ENCODE data around the gene LACRT.
A peak's percentile ranks its signal among the peaks of the same experiment; 100 is the strongest.
"Not testable (repeated sequence)": the region's sequence is repeated elsewhere in the genome, so short reads cannot be mapped to it uniquely, and the experiment has no call there.

Gene LACRT, protein sequence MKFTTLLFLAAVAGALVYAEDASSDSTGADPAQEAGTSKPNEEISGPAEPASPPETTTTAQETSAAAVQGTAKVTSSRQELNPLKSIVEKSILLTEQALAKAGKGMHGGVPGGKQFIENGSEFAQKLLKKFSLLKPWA

GRCh38 chr12:54634795-54635194 lies at the start of gene LACRT:
TSS of gene LACRT (minus strand) at chr12:54634895. CDS start at chr12:54634841, 54 bp downstream.
- DNase-seq (ENCODE audit: low spot score): no peak

DNA sequence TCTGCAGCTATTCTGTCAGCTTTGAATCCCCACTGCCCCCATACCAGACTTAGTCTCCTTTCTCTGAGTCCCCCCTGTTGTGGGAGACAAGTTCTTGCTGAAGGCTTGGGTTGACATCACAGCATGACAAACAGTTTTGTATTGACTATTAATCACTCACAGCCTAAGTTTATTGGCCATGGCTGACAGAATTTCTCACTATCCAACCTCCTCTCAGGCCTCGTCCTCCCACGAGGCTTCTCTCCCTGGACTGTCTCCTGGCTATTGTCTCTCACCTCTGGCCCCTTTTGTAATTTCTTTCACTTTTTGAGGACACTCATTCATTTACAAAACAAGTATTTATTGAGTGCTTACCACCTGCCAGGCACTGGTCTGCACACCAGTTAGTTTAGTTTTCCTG lies 48.7 kb upstream of the LACRT start:
- DNase-seq (ENCODE audit: low spot score): no peak

- DNase-seq (ENCODE audit: low spot score): no peak
Measured at GRCh38 chr12:54682674-54683073, 48.0 kb upstream of the LACRT start.

GRCh38 chr12:54680374-54680773 lies 45.7 kb upstream of the LACRT start:
- DNase-seq (ENCODE audit: low spot score): no peak

DNA sequence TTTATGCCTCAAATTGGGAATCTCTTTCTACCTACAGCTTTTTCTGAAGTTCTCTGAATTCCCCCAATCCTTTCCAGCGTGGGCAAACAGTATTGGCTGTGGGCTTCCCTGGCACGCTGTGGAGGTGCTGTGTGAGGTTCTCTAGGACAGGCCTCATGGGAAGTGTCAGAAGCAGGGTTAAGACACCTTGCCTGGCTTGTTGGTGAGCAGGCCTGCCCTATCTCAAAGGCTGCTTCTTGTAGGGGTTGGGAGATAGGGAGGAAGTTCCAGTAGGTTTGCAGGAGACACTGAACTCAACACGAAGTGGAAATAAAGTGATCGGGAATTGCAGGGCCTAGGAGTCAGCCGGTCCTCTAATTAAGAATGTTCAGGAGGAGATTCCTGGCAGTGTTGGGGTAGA lies 43.4 kb upstream of the LACRT start:
- no peak for DNase-seq (ENCODE audit: low spot score)

GRCh38 chr12:54667945-54668344 lies 33.2 kb upstream of the LACRT start:
- no peak for DNase-seq (ENCODE audit: low spot score)

- DNase-seq (ENCODE audit: low spot score): no peak
Measured at GRCh38 chr12:54666008-54666407, 31.3 kb upstream of the LACRT start.

- not testable (repeated sequence) for DNase-seq (ENCODE audit: low spot score)
Measured at GRCh38 chr12:54665022-54665635, 30.4 kb upstream of the LACRT start.

GRCh38 chr12:54663603-54664002 lies 28.9 kb upstream of the LACRT start:
- no peak for DNase-seq (ENCODE audit: low spot score)

- no peak for DNase-seq (ENCODE audit: low spot score)
Measured at GRCh38 chr12:54662026-54662425, 27.3 kb upstream of the LACRT start.

GRCh38 chr12:54661048-54661447 lies 26.4 kb upstream of the LACRT start:
- no peak for DNase-seq (ENCODE audit: low spot score)

DNA sequence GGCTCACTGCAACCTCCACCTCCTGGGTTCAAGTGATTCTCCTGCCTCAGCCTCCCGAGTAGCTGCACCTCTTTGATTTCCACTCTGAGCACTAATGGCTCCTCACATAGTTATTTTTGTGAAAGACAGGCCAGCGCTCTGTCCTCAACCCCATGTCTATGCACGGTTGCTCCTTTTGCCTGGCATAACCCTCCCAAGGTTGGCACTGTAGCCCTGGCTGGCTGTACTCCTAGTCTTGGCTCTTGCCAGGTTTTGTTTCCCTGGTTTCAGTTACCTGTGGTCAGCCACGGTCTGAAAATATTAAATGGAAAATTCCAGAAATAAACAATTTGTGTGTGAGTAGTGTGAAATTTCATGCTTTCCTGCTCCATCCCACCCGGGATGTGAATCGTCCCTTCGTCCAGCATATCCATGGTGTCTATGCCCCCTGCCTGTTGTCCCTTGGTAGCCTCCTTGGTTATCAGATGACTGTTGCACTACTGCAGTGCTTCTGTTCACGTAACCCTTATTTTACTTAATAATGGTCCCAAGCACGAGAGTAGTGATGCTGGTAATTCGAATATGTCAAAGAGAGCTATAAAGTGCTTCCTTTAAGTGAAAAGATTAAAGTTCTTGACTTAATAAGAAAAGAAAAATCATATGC lies 25.7 kb upstream of the LACRT start:
- no peak for DNase-seq (ENCODE audit: low spot score)

- DNase-seq (ENCODE audit: low spot score): peak; percentile 11
Measured at GRCh38 chr12:54658306-54659264, 23.9 kb upstream of the LACRT start.

DNA sequence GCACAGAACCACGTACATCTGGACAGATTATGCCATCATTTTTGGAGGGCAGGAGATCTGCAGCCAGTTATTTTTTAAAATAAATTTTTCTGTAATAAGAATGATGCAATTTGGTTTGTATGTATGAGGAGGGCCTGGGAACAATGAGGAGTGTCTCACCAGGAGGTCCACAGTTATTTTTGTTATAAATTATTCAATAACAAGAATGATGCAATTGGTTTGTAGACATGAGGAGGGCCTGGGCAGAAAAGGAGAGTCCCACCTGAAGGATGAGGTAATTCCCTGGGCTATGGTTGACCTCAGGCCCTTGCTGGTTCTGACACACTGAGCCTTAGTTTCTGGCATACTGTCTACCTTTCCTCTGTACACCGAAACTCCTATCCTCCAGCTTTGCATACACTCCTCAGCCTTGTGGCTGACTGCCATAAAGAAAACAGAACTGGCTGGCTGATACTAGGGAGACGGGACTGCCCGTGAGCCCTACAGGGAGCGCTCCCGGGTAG lies 22.5 kb upstream of the LACRT start:
- no peak for DNase-seq (ENCODE audit: low spot score)

DNA sequence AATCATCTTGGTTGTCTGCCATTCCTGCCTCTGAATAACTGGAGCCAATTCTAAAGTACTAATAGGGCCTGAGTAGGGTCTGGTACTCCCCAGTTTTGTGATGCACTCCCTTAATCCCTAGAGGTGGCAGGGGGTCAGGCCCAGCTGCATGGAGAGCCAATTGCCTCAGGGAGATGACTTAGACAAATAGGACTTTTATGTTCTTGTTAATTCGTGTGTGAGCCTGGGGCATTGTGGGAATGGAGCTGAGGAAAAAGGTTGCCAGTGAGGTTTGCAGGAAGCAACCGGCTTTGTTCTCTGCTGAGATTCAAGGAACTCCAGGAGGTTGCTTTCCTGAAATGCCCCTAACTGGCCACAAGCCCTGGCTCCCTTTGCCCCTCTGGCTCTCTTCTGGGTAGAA lies 20.2 kb upstream of the LACRT start:
- no peak for DNase-seq (ENCODE audit: low spot score)

- no peak for DNase-seq (ENCODE audit: low spot score)
Measured at GRCh38 chr12:54653025-54653424, 18.3 kb upstream of the LACRT start.

DNA sequence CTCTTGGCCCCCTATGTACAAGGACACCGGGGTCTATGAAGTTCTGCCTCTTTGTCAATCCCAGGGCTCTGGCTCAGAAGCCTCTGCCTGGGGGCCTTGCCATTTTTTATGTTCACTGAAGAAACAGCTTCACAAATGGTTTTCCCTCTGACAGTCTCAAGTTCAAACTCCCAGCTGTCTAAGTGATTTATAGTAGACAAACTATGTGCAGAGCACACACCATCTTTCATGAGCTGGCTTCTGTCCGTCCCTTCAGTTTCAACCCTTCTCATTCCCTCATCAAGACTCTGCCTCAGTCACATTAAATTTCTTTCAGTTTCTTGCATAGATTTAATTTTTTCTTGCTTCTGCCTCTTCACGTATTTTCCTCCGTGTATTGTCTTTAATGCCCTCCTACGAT lies 16.2 kb upstream of the LACRT start:
- no peak for DNase-seq (ENCODE audit: low spot score)

DNA sequence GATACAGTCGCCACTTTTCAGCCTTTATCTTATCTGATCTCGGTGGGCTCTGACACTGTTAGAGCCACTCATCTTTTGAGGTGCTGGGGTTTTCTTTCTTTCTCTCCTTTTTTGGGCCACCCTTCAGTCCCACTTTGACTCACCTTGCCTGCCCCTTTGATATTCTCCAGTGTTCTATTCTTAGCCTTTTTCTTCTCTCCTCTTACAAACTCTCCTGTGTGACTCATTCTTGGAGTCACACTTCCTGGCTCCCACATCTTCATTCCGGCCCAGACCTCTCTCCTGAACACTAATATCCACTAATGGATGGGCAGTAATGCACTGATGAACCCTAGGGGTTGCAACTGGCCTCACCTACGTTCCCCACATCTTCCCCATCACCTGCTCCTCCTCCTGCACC lies 15.7 kb upstream of the LACRT start:
- no peak for DNase-seq (ENCODE audit: low spot score)

GRCh38 chr12:54649825-54650224 lies 15.1 kb upstream of the LACRT start:
- DNase-seq (ENCODE audit: low spot score): no peak

DNA sequence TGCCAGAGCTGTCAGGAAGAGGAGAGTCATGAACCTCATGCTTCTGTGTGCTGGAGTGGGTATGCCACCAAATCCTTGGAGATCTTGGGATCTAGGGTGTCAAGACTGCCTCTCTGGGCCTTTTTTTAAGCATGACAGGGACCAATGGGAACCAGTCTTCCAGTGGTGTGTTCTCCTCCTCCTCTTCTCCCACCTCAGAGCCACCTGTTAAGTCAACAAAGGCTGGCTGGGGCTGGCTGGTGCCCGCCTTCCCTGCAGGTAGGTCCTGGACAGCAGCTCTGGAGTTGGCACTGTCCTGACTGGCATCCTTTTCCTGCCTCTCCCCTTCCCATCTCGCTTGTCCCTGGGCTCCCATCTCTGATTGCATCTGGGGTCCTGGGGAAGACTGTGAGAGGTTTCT lies 13.6 kb upstream of the LACRT start, which contains the start of gene DCD:
Gene DCD, minus strand, starts transcription at position 101 of the 400 bp plus-strand sequence. Its CDS starts 62 bp downstream, at position 39.
- no peak for DNase-seq (ENCODE audit: low spot score)

DNA sequence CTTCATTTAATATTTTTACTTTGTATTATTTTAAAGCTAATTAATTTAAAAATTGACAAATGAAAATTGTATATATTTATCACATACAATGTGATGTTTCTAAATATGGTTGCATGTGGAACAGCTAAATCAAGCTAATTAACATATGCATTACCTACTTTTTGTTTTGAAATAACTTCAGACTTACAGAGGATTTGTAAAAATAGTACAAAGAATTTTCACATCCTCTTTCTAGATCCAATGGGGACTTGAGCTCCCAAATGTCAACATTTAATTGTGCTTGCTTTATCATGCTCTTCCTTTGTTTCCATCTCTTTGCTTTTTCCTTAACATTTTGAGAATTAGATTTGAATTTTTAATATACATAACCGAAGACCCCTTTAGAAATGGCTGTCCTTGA lies 6.9 kb upstream of the LACRT start:
- DNase-seq (ENCODE audit: low spot score): no peak

- no peak for DNase-seq (ENCODE audit: low spot score)
Measured at GRCh38 chr12:54641089-54641488, 6.4 kb upstream of the LACRT start.

Measured in hematopoietic multipotent progenitor cell treated with erythropoietin and hydrocortisone succinate and interleukin-3 and kit ligand, for 17 days (in vitro differentiated cells).